HEK293 (cell line): ENCODE data around the gene PMEL.

Experiments used
- CTCF ChIA-PET: fragments of 350-600 bp; formaldehyde crosslinking; extraction: SDS; loops from one replicate; lab custom pipeline; 2021; ENCODE audit warnings: antibody characterized with exemption; lab: Yijun Ruan, JAX
- POLR2A ChIA-PET: fragments of 300-600 bp; formaldehyde crosslinking; extraction: SDS; loops from one replicate; lab custom pipeline; 2020; ENCODE audit warnings: antibody characterized with exemption, inconsistent platforms; lab: Yijun Ruan, JAX
- H3K27ac ChIP-seq: fragments of 200-500 bp; sonication (Bioruptor generic); 2 replicates; pipeline ENCODE4 v1.5.1; 2014; ENCODE audit warnings: low read depth, low read length, control low read depth, inconsistent platforms; ENCODE audit errors: extremely low read depth
- H3K36me3 ChIP-seq, 2 experiments: fragments of 200-500 bp in 1 of 2; sonication (Bioruptor generic) in 1 of 2; 1 replicate in 1 of 2; 2 replicates in 1 of 2; pipeline ENCODE4 v1.5.1; 2014 to 2017; ENCODE audit warnings: inconsistent platforms in 2 of 2, low read length in 2 of 2; ENCODE audit not compliant: control insufficient read depth in 2 of 2, insufficient read depth in 1 of 2
- H3K4me1 ChIP-seq: fragments of 200-500 bp; sonication (Bioruptor generic); 2 replicates; pipeline ENCODE4 v1.5.1; 2014; ENCODE audit warnings: mild to moderate bottlenecking, low read length, inconsistent platforms; ENCODE audit not compliant: control insufficient read depth, insufficient read depth
- H3K4me3 ChIP-seq: 2 replicates; pipeline ENCODE4 v1.5.1; 2011; ENCODE audit warnings: low read depth, mild to moderate bottlenecking, control low read depth, low read length, moderate library complexity
- H3K9me3 ChIP-seq: fragments of 200-500 bp; sonication (Bioruptor generic); 2 replicates; pipeline ENCODE4 v1.5.1; 2014; ENCODE audit warnings: low read depth, low read length, inconsistent platforms; ENCODE audit not compliant: control insufficient read depth, insufficient read depth
- BCL11B ChIP-seq: fragments of 450-650 bp; formaldehyde crosslinking; IDR thresholded peaks from 2 replicates; pipeline ENCODE4 v1.5.1; 2016; ENCODE audit warnings: low read depth, missing biosample characterization, missing genetic modification characterization
- HOXC10 ChIP-seq: sonication (generic); formaldehyde crosslinking; IDR thresholded peaks from 2 replicates; pipeline ENCODE4 v1.8.1; 2023; ENCODE audit warnings: mild to moderate bottlenecking, missing genetic modification reagents
- IKZF3 ChIP-seq: fragments of 450-650 bp; IDR thresholded peaks from 2 replicates; pipeline ENCODE4 v1.5.0; 2018; ENCODE audit warnings: missing biosample characterization, mild to moderate bottlenecking, missing genetic modification characterization, moderate library complexity
- SCRT1 ChIP-seq: fragments of 450-650 bp; formaldehyde crosslinking; IDR thresholded peaks from 2 replicates; pipeline ENCODE4 v1.5.1; 2016; ENCODE audit warnings: missing biosample characterization, missing genetic modification characterization, borderline replicate concordance
- SP2 ChIP-seq: fragments of 450-650 bp; formaldehyde crosslinking; IDR thresholded peaks from 2 replicates; pipeline ENCODE4 v1.5.1; 2016; ENCODE audit warnings: missing biosample characterization, missing genetic modification characterization
- SP7 ChIP-seq: fragments of 450-650 bp; formaldehyde crosslinking; IDR thresholded peaks from 2 replicates; pipeline ENCODE4 v1.5.1; 2016; ENCODE audit warnings: missing biosample characterization, missing genetic modification characterization
- ZFP69B ChIP-seq: fragments of 450-650 bp; formaldehyde crosslinking; IDR thresholded peaks from 2 replicates; pipeline ENCODE4 v1.5.1; 2016; ENCODE audit warnings: missing biosample characterization, missing genetic modification characterization
- ZIC2 ChIP-seq: fragments of 450-650 bp; formaldehyde crosslinking; IDR thresholded peaks from 2 replicates; pipeline ENCODE4 v1.5.1; 2016; ENCODE audit warnings: missing biosample characterization, missing genetic modification characterization
- ZNF10 ChIP-seq: fragments of 450-650 bp; formaldehyde crosslinking; IDR thresholded peaks from 2 replicates; pipeline ENCODE4 v1.5.1; 2017; ENCODE audit warnings: missing biosample characterization, missing genetic modification characterization
- ZNF114 ChIP-seq: fragments of 450-650 bp; formaldehyde crosslinking; IDR thresholded peaks from 2 replicates; pipeline ENCODE4 v1.5.0; 2017; ENCODE audit warnings: missing biosample characterization, missing genetic modification characterization
- ZNF121 ChIP-seq: fragments of 450-650 bp; formaldehyde crosslinking; IDR thresholded peaks from 2 replicates; pipeline ENCODE4 v1.5.1; 2016; ENCODE audit warnings: missing biosample characterization, missing genetic modification characterization
- ZNF214 ChIP-seq: fragments of 450-650 bp; formaldehyde crosslinking; IDR thresholded peaks from 2 replicates; pipeline ENCODE4 v1.5.1; 2017; ENCODE audit warnings: missing biosample characterization, mild to moderate bottlenecking, missing genetic modification characterization, borderline replicate concordance
- ZNF280C ChIP-seq: fragments of 450-650 bp; formaldehyde crosslinking; IDR thresholded peaks from 2 replicates; pipeline ENCODE4 v1.5.1; 2016; ENCODE audit warnings: missing biosample characterization, missing genetic modification characterization
- ZNF366 ChIP-seq: fragments of 450-650 bp; formaldehyde crosslinking; conservative IDR thresholded peaks from 2 replicates; pipeline ENCODE4 v1.5.1; 2016; ENCODE audit warnings: missing biosample characterization, missing genetic modification characterization
- ZNF416 ChIP-seq: fragments of 450-650 bp; formaldehyde crosslinking; IDR thresholded peaks from 2 replicates; pipeline ENCODE4 v1.5.1; 2016; ENCODE audit warnings: missing biosample characterization, missing genetic modification characterization
- ZNF549 ChIP-seq: fragments of 450-650 bp; IDR thresholded peaks from 2 replicates; pipeline ENCODE4 v1.5.1; 2018; ENCODE audit warnings: missing biosample characterization, missing genetic modification characterization, mild to moderate bottlenecking, inconsistent platforms, moderate library complexity
- ZNF561 ChIP-seq: fragments of 450-650 bp; IDR thresholded peaks from 2 replicates; pipeline ENCODE4 v1.5.1; 2018; ENCODE audit warnings: missing biosample characterization, missing genetic modification characterization, borderline replicate concordance
- ZNF571 ChIP-seq: fragments of 450-650 bp; formaldehyde crosslinking; IDR thresholded peaks from 2 replicates; pipeline ENCODE4 v1.5.0; 2017; ENCODE audit warnings: missing biosample characterization, missing genetic modification characterization
- ZNF792 ChIP-seq: fragments of 450-650 bp; formaldehyde crosslinking; IDR thresholded peaks from 2 replicates; pipeline ENCODE4 v1.5.1; 2016; ENCODE audit warnings: missing biosample characterization, missing genetic modification characterization
- ZNF830 ChIP-seq: fragments of 450-650 bp; IDR thresholded peaks from 2 replicates; pipeline ENCODE4 v1.5.0; 2018; ENCODE audit warnings: missing biosample characterization, missing genetic modification characterization, low read depth, mild to moderate bottlenecking, moderate library complexity
- ZNF843 ChIP-seq: fragments of 450-650 bp; formaldehyde crosslinking; IDR thresholded peaks from 2 replicates; pipeline ENCODE4 v1.5.1; 2016; ENCODE audit warnings: missing biosample characterization, missing genetic modification characterization
- ZSCAN18 ChIP-seq: fragments of 450-650 bp; formaldehyde crosslinking; IDR thresholded peaks from 2 replicates; pipeline ENCODE4 v1.5.1; 2016; ENCODE audit warnings: missing biosample characterization, missing genetic modification characterization
- TF ChIP-seq, protein P1 (sequence below): fragments of 450-650 bp; formaldehyde crosslinking; IDR thresholded peaks from 2 replicates; pipeline ENCODE4 v1.5.1; 2016; ENCODE audit warnings: missing biosample characterization, missing genetic modification characterization

PMEL gene

GRCh38 chr12:55969356-55969755, 3.5 kb upstream of the PMEL start:
- Histone ChIP-seq H3K9me3 (no peaks in the 10 kb centered on the region), H3K4me3 (no peak overlapping the region), H3K27ac (no peak overlapping the region), H3K36me3 (peaks cover 10 to 52% of the 10 kb centered on the region in 2 experiments), H3K4me1 (peaks cover 9% of the 10 kb centered on the region)
- TF ChIP-seq ZNF366: 0 out of 2 replicates have a peak, but pooled peaks have one; percentile 19
- TF ChIP-seq HOXC10 (CRISPR knock-in tag): no peak
- TF ChIP-seq BCL11B (tag by site-specific recombination): no peak
- TF ChIP-seq ZNF792 (tag by site-specific recombination): no peak
- no peak for TF ChIP-seq ZSCAN18
- TF ChIP-seq ZNF214 (tag by site-specific recombination): no peak
- ChIA-PET POLR2A (interaction anchor here (0.6 to 0.8 kb wide), 2 partner anchors 37 to 342 kb away, joined by 4 to 5 read pairs; no protein-coding TSS in a partner anchor), CTCF (interaction anchor here (1.3 to 2.0 kb wide), 4 partner anchors 14 to 231 kb away, joined by 5 to 12 read pairs (median 8); partner anchors contain the start of gene SUOX)

- ChIA-PET POLR2A (interaction anchor here (0.5 to 0.6 kb wide), 2 partner anchors 88 to 137 kb away, joined by 4 read pairs; partner anchors contain the start of gene DNAJC14), CTCF (interaction anchor here (0.6 to 0.7 kb wide), 2 partner anchors 25 to 38 kb away, joined by 3 to 5 read pairs; no protein-coding TSS in a partner anchor)
- Histone ChIP-seq H3K36me3 (peaks cover 10 to 39% of the 10 kb centered on the region in 2 experiments), H3K9me3 (no peaks in the 10 kb centered on the region), H3K27ac (peak within 1 kb of the TSS; percentile 83), H3K4me1 (peaks cover 5% of the 10 kb centered on the region), H3K4me3 (peak within 1 kb of the TSS; percentile 89)
- TF ChIP-seq SCRT1 (tag by site-specific recombination) (no peak), ZNF280C (tag by site-specific recombination) (no peak), IKZF3 (tag by site-specific recombination) (peak; percentile 73), HOXC10 (CRISPR knock-in tag) (no peak), ZNF830 (tag by site-specific recombination) (no peak), ZIC2 (tag by site-specific recombination) (no peak), ZNF843 (peak; percentile 37; the same call in 1 of the 2 replicates), ZNF114 (no peak), ZNF561 (tag by site-specific recombination) (0 out of 2 replicates have a peak, but pooled peaks have one; percentile 5), ZNF121 (tag by site-specific recombination) (no peak), ZNF549 (no peak), ZNF571 (tag by site-specific recombination) (no peak), ZNF10 (peak; percentile 68; the same call in 1 of the 2 replicates), SP2 (tag by site-specific recombination) (peak; percentile 90), SP7 (tag by site-specific recombination) (0 out of 2 replicates have a peak, but pooled peaks have one; percentile 43), ZFP69B (tag by site-specific recombination) (no peak; the same call in 1 of the 2 replicates), ZNF416 (no peak)
- TF ChIP-seq, protein P1, sequence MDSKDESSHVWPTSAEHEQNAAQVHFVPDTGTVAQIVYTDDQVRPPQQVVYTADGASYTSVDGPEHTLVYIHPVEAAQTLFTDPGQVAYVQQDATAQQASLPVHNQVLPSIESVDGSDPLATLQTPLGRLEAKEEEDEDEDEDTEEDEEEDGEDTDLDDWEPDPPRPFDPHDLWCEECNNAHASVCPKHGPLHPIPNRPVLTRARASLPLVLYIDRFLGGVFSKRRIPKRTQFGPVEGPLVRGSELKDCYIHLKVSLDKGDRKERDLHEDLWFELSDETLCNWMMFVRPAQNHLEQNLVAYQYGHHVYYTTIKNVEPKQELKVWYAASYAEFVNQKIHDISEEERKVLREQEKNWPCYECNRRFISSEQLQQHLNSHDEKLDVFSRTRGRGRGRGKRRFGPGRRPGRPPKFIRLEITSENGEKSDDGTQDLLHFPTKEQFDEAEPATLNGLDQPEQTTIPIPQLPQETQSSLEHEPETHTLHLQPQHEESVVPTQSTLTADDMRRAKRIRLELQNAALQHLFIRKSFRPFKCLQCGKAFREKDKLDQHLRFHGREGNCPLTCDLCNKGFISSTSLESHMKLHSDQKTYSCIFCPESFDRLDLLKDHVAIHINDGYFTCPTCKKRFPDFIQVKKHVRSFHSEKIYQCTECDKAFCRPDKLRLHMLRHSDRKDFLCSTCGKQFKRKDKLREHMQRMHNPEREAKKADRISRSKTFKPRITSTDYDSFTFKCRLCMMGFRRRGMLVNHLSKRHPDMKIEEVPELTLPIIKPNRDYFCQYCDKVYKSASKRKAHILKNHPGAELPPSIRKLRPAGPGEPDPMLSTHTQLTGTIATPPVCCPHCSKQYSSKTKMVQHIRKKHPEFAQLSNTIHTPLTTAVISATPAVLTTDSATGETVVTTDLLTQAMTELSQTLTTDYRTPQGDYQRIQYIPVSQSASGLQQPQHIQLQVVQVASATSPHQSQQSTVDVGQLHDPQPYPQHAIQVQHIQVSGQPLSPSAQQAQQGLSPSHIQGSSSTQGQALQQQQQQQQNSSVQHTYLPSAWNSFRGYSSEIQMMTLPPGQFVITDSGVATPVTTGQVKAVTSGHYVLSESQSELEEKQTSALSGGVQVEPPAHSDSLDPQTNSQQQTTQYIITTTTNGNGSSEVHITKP (tag by site-specific recombination): peak; percentile 15
Measured at GRCh38 chr12:55966408-55967281, 803 bp upstream of the PMEL start, which contains the start of gene CDK2. Gene CDK2 (plus strand): TSS chr12:55966830. CDS start chr12:55967009, 179 bp downstream.
